GM18951 (cell line): Measurements from ENCODE around the gene DEGS2.
"Not testable (repeated sequence)": the region's sequence is repeated elsewhere in the genome, so short reads cannot be mapped to it uniquely, and the experiment has no call there.

Source experiments
- POLR2A ChIP-seq: IDR thresholded peaks from 4 replicates; pipeline ENCODE4 v1.6.1; 2011; ENCODE audit warnings: mild to moderate bottlenecking; ENCODE audit not compliant: insufficient read length, insufficient read depth; ENCODE audit errors: extremely low read depth
- in situ Hi-C: fragments of 300-500 bp; cut with MboI; formaldehyde crosslinking; loops from one replicate; pipeline ENCODE4 v1.12.0; 2022; ENCODE audit warnings: low sequenced_read_pairs, mixed read lengths, inconsistent platforms; ENCODE audit not compliant: unreplicated experiment

DEGS2 gene

DNA sequence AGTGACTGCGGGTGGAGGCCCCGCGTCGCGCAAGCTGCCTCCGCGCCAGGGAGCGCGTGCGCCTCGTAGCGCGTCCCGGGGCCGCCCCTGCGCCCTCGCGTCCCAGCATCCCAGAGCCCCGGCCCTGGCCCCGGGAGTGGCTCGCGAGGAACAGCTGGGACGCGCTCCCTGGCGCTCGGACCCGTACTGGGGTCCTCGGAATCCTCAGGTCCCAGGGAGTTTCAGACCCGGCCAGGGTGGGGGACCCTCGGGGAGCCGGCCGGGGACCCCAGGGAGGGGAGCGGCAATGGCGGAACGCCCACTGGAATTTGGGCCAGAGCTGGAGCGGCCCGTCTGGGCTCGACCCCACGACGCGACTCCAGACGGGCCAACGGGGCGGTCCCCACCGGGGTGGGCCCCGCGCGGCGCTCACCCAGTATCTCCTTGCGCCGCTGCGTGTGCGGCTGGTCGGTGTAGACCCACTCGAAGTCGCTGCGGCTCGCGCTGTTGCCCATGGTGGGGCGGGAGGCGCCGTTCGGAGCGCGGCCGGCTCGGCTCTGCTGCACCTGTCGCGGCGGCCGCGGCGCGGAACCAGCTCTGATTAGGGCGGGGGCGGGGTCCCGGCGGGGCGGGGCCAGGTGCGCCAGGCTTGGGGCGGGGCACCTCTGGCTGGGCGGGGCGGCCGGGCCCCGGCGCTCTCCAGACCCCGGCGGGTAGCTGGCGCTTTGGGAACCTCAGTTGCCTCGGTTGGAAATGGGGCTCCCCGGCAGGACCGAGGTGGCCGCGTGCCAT lies at the start of gene DEGS2:
Gene DEGS2, minus strand, starts transcription at position 552 of the 771 bp plus-strand sequence. Its CDS starts 58 bp downstream, at position 494.
- in situ Hi-C loops = no loop called here
- no peak for TF ChIP-seq POLR2A

- in situ Hi-C loops = not testable (repeated sequence)
Measured at GRCh38 chr14:100208136-100208535, 48.7 kb upstream of the DEGS2 start.

DNA sequence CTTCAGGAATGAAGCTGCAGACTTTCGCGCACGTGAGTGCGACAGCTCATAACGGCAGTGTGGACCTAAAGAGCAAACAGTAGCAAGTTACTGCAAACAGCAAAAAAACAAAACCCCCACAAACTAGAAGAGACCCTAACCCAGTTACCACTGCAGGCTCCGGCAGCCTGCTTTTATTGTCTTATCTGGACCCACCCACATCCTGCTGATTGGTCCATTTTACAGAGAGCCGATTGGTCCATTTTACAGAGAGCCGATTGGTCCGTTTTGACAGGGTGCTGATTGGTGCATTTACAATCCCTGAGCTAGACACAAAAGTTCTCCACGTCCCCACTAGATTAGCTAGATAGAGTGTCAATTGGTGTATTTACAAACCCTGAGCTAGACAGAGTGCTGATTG lies 48.1 kb upstream of the DEGS2 start:
- in situ Hi-C loops = not testable (repeated sequence)

DNA sequence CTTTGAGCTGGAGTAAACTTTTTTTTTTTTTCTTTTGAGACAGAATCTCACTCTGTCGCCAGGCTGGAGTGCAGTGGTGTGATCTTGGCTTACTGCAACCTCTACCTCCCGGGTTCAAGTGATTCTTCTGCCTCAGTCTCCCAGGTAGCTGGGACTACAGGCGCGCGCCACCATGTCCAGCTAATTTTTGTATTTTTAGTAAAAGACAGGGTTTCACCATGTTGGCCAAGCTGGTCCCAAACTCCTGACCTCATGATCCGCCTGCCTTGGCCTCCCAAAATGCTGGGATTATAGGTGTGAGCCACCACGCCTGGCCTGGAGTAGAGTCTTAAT lies 45.4 kb upstream of the DEGS2 start:
- in situ Hi-C loops = not testable (repeated sequence)

GRCh38 chr14:100203962-100204834 lies 44.8 kb upstream of the DEGS2 start:
- no peak for TF ChIP-seq POLR2A
- in situ Hi-C loops = no loop called here

GRCh38 chr14:100203146-100203545 lies 43.7 kb upstream of the DEGS2 start:
- no peak for TF ChIP-seq POLR2A
- in situ Hi-C loops = no loop called here

- no peak for TF ChIP-seq POLR2A
- in situ Hi-C loops = no loop called here
Measured at GRCh38 chr14:100202712-100203111, 43.3 kb upstream of the DEGS2 start.

DNA sequence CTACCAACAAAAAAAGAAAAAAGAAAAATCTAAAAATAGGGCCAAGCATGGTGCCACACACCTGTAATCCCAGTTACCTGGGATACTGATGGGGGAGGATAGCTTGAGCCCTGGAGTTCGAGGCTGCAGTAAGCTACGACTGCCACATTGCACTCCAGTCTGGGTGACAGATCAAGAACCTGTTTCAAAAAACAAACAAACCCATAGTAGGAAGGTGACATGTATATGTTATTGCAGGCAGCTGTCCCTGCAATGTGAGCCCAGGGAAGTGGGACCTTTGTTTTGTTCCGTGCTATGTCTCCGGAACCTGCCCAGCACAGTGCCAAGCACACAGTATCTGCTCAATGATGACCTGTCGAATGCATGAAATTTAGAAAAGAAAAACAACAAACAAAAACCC lies 42.3 kb upstream of the DEGS2 start:
- no peak for TF ChIP-seq POLR2A
- in situ Hi-C loops = no loop called here

DNA sequence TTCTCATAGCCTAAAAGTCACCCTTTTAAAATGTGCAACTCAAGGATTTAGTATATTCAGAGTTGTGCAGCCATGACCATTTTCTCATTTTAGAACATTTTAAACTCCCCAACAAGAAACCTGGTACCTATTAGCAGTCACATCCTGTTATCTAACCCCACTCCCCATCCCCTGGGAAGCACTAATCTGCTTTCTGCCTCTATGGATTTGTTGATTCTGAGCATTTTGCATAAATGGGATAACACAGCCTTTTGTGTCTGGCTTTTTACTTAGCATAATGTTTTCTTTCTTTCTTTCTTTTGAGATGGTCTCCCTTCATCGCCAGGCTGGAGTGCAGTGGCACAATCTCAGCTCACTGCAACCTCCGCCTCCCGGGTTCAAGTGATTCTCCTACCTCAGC lies 40.9 kb upstream of the DEGS2 start:
- TF ChIP-seq POLR2A = no peak
- in situ Hi-C loops = no loop called here

DNA sequence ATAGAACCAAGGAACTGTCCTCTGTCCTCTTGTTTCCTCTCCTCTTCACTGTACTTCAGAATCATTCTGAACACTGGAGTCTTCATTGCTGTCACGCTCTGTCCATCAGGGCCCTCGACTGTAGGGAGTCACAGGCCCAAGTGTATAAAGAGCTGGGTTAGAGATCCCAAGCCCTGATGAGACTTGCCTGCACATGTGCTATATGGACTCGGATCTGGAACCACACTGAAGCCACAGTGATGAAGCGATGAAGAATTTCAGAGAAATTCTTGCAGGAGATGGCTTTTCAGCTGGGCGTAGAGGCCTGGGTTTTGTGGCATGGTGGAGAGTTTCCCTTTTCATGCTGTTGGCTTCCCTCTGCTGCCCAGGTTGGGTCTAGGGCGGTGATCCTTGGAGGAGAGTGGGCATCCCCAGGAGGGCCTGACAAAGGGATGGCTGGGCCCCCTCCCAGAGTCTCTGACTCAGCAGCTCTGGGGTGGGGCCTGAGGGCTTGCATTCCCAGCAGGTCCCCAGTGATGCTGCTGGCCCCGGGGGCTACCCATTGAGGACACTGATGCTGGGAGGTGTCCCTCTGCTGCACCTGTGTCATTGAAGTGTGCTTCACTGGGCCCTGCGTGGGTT lies 39.9 kb upstream of the DEGS2 start:
- in situ Hi-C loops = no loop called here
- no peak for TF ChIP-seq POLR2A

- in situ Hi-C loops = no loop called here
- no peak for TF ChIP-seq POLR2A
Measured at GRCh38 chr14:100193417-100194357, 34.2 kb upstream of the DEGS2 start.

GRCh38 chr14:100192672-100193416 lies 33.4 kb upstream of the DEGS2 start:
- in situ Hi-C loops = no loop called here
- TF ChIP-seq POLR2A = peak; percentile 64
